DOHH2 (cell line): ENCODE data around the gene GMPR2.

Experiments
- H3F3A ChIP-seq: fragments of 200-600 bp; sonication (generic), shearing (Covaris generic); 2 replicates; pipeline ENCODE4 v1.6.0; 2016; ENCODE audit warnings: antibody characterized with exemption, mild to moderate bottlenecking; ENCODE audit not compliant: control insufficient read depth, insufficient read depth
- H3K27ac ChIP-seq: fragments of 200-600 bp; sonication (generic); 2 replicates; pipeline ENCODE4 v1.5.1; 2014; ENCODE audit warnings: low read depth, mild to moderate bottlenecking, low read length, moderate library complexity
- H3K27me3 ChIP-seq: fragments of 200-600 bp; sonication (generic); 2 replicates; pipeline ENCODE4 v1.6.1; 2014; ENCODE audit warnings: mild to moderate bottlenecking, low read length, mixed read lengths; ENCODE audit not compliant: control insufficient read depth
- H3K36me3 ChIP-seq: fragments of 200-600 bp; sonication (generic); 2 replicates; pipeline ENCODE4 v1.6.1; 2014; ENCODE audit warnings: mild to moderate bottlenecking, low read length, moderate library complexity, mixed read lengths; ENCODE audit not compliant: control insufficient read depth
- H3K4me1 ChIP-seq: fragments of 200-600 bp; sonication (generic); 2 replicates; pipeline ENCODE4 v1.6.1; 2014; ENCODE audit warnings: mild to moderate bottlenecking, low read length, mixed read lengths; ENCODE audit not compliant: control insufficient read depth
- H3K4me2 ChIP-seq: fragments of 200-600 bp; sonication (generic); 2 replicates; pipeline ENCODE4 v1.6.0; 2014; ENCODE audit warnings: mild to moderate bottlenecking, low read length, moderate library complexity
- H3K4me3 ChIP-seq: fragments of 200-600 bp; sonication (generic); 2 replicates; pipeline ENCODE4 v1.5.1; 2014; ENCODE audit warnings: mild to moderate bottlenecking, low read length, mixed read lengths
- H3K79me2 ChIP-seq: fragments of 200-600 bp; sonication (generic); 2 replicates; pipeline ENCODE4 v1.6.1; 2014; ENCODE audit warnings: mild to moderate bottlenecking, low read length, mixed read lengths; ENCODE audit not compliant: control insufficient read depth
- H3K9me2 ChIP-seq: fragments of 200-600 bp; sonication (generic); replicated peaks from 2 replicates; pipeline ENCODE4 v1.6.1; 2014; ENCODE audit warnings: mild to moderate bottlenecking, low read length, mixed read lengths; ENCODE audit not compliant: control insufficient read depth
- H3K9me3 ChIP-seq: fragments of 200-600 bp; sonication (generic); 2 replicates; pipeline ENCODE4 v1.6.1; 2014; ENCODE audit warnings: antibody characterized with exemption, low read length, mixed read lengths; ENCODE audit not compliant: control insufficient read depth, insufficient read depth
- H4K20me1 ChIP-seq: fragments of 200-600 bp; sonication (generic); 2 replicates; pipeline ENCODE4 v1.6.0; 2014; ENCODE audit warnings: low read depth, mild to moderate bottlenecking, antibody characterized with exemption, low read length, moderate library complexity; ENCODE audit not compliant: control insufficient read depth, insufficient read depth
- CTCF ChIP-seq: fragments of 200-600 bp; sonication (generic); IDR thresholded peaks from one replicate; pipeline ENCODE4 v1.5.1; 2014; ENCODE audit warnings: antibody characterized with exemption, mild to moderate bottlenecking, low read depth, low read length; ENCODE audit not compliant: poor library complexity, severe bottlenecking
- EZH2phosphoT487 ChIP-seq: fragments of 200-600 bp; sonication (generic); IDR thresholded peaks from 2 replicates; pipeline ENCODE4 v1.6.1; 2017; ENCODE audit warnings: borderline replicate concordance, mild to moderate bottlenecking, antibody characterized with exemption, low read length, moderate library complexity, mixed read lengths

Gene GMPR2

DNA sequence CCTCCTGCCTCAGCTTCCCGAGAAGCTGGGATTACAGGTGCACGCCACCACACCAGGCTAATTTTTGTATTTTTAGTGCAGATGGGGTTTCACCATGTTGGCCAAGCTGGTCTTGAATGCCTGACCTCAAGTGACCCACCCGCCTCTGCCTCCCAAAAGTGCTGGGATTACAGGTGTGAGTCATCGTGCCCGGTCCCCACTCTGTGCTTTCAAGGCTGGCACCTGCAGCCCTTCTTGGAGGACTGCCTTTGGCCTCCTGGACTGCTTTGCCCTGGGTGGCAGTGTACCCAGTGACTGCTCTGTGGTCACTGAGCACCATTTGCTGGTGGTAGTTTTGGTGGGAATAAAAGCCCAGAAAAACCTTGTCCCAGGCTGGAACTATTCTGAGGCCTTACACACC is 54.3 kb downstream of the GMPR2 start:
- Histone ChIP-seq H3K4me1 (no peaks in the 10 kb centered on the region), H3K36me3 (peaks cover 14% of the 10 kb centered on the region; the same call in 1 of the 2 replicates), H3K79me2 (no peaks in the 10 kb centered on the region), H3K4me3 (no peak overlapping the region), H3K4me2 (no peak overlapping the region), H3K27ac (no peak overlapping the region), H3K9me3 (no peaks in the 10 kb centered on the region), H3K9me2 (no peaks in the 10 kb centered on the region), H3K27me3 (no peaks in the 10 kb centered on the region), H4K20me1 (no peaks in the 10 kb centered on the region), H3F3A (no peaks in the 10 kb centered on the region)
- TF ChIP-seq CTCF, result no peak
- no peak for TF ChIP-seq EZH2phosphoT487
